GM13976 (cell line): ENCODE results near the gene NFKBIE.

Experiments used
- DNase-seq: peaks from one replicate; pipeline ENCODE4 v3.0.0; 2012; ENCODE audit warnings: low spot score
- in situ Hi-C: fragments of 300-500 bp; cut with MboI; formaldehyde crosslinking; loops from one replicate; pipeline ENCODE4 v1.12.0; 2022; ENCODE audit warnings: low sequenced_read_pairs, mixed read lengths, inconsistent platforms; ENCODE audit not compliant: unreplicated experiment
- TF ChIP-seq, protein P1 (sequence below): IDR thresholded peaks from 2 replicates; pipeline ENCODE4 v1.5.1; 2012; ENCODE audit warnings: borderline replicate concordance, mild to moderate bottlenecking; ENCODE audit not compliant: insufficient read depth; ENCODE audit errors: extremely low read depth, missing control alignments, control extremely low read depth

The NFKBIE gene

DNA sequence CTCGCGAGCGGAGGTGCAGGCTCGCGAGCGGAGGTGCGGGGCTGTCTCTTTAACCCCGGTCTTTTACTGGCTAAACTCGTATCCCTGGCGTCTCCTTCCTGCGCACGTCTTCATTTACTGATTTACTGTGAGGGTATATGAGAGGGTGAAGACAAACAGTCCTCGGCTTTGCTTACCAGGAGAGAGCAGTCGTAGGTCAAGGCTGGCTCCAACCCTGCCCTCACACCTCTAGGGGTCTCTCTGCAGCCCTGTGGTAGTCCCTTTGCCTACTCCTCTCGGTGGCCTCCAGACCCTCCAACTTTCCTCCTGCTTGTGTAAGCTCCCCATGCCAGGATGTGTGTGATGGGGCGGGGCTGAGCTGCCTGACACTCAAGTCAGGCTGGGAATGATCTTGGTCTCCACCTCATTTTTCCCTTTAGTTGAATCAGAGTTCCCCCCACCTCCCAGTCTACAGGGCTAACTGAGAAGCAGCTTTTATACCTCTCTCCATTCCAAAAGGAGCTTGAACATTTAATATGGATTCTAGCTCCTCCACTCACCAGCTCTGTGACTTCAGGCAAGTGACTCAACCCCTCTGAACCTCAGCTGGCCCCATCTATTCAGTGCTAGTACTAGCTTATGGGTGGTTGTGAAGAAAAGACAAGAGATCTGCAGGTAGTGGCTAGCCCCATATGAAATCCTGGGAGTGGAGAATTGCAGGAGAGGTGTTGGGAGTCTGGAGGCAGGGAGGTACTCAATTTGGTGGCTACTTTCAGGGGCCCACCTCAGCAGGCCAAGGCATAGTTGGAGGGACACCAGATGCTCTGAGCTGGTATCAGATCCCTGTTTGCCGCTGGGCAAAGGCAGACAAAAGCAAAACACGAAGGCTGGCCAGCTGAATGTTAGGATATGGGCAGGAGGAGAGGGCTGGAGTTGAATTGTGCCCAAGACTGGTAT lies 41.1 kb downstream of the NFKBIE start:
- DNase-seq, result peak; percentile 16
- in situ Hi-C loops, result no loop called here
- TF ChIP-seq, protein P1, sequence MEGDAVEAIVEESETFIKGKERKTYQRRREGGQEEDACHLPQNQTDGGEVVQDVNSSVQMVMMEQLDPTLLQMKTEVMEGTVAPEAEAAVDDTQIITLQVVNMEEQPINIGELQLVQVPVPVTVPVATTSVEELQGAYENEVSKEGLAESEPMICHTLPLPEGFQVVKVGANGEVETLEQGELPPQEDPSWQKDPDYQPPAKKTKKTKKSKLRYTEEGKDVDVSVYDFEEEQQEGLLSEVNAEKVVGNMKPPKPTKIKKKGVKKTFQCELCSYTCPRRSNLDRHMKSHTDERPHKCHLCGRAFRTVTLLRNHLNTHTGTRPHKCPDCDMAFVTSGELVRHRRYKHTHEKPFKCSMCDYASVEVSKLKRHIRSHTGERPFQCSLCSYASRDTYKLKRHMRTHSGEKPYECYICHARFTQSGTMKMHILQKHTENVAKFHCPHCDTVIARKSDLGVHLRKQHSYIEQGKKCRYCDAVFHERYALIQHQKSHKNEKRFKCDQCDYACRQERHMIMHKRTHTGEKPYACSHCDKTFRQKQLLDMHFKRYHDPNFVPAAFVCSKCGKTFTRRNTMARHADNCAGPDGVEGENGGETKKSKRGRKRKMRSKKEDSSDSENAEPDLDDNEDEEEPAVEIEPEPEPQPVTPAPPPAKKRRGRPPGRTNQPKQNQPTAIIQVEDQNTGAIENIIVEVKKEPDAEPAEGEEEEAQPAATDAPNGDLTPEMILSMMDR, result no peak

DNA sequence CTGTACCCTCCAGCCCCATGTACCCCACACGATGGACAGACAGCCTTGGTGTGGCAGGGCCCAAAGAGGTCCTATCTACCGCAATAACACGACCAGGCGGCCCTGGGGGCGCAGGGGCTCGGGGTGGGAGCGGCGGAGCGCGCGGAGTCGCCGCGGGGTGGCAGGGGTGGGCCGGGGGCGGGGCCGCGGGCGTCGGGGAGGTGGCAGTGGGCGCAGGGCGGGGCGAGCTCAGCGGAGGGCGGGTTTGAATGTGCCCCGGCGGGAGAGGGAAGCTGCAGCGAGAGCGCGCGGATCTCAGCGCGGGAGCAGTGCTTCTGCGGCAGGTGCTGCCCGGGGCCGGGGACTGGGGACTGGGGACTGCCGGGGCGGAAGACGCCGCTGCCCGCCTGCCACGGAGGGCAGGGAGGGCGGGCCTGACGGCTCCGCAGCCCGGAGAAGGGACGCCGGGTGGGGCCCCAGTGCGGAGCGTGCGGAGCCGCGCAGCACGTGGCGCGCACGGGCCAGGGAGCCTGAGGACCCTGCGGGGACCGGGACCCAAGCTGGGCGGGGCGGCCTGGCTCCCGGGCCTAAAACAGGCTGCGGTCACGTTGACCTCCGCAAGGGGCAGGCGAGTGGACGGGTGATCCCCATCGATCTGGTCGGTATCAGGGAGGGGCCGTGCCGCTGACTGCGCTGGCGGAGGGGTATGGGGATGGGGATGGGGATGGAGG lies 41.9 kb downstream of the NFKBIE start, which contains the start of gene SLC29A1:
SLC29A1 (plus strand) TSS at position 277 of the 710 bp plus-strand sequence. CDS start 3,719 bp downstream, outside the sequence.
- peak; percentile 94 for DNase-seq
- TF ChIP-seq, protein P1, result no peak
- in situ Hi-C loops, result no loop called here

DNA sequence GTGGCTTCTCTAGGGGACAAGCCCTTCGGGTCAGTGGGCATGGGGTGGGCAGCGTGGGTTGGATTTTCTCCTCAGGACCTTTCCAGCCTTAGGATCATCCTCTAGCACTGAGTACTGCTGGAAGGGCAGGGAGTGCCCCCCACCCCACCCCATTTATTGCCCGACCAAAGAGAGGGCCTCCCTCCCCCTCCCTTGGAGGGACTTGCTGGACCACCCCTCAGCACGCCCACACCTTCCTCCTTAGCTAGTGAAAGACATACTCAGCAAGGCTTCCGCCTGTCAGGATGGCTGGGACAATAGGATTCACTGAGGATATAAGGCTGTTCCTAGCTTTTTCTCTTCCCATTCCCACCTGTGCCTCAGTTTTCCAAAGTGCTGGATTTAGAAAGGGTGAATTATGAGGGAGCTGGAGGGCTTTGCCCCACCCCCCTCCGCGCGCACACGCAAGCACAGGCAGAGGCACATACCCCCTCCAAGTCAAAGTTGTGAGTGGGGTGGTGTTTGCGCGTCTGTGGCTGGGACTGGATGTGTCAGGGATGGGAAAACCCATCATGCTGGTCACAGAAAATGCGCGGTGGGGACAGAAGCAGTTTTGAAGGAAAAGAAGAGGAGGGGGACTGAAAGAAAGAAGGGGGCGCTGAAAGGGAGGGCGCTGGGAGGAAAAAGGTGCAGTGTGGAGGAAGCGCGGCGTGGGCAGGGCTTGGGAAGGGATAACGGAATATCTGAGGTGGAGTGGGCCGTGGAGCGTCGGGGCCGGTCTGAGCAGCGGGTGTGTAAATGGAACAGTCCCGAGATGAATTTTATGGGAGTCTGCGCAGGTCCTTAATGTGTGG lies 42.6 kb downstream of the NFKBIE start:
- peak; percentile 14 for DNase-seq
- TF ChIP-seq, protein P1, result no peak
- in situ Hi-C loops, result no loop called here

DNA sequence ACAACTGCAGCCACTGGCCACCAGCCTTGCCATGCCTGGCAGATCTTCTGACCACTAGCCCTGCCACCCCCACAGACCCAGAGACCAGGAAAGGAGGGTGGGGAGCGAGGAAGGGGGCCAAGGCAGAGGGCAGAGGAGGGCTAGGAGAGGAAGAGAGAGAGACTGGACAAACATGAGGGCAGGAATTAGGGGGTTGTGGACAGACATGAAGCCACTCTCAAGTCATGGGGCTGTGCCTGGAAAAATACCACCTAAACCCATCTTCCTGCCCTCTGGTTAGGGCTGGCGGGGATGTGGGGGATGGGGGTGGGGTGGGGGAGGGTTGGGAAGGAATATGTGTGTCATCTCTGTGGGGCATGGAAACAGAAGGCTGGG lies 43.4 kb downstream of the NFKBIE start:
- peak; percentile 11 for DNase-seq
- TF ChIP-seq, protein P1, result no peak
- in situ Hi-C loops, result no loop called here

DNA sequence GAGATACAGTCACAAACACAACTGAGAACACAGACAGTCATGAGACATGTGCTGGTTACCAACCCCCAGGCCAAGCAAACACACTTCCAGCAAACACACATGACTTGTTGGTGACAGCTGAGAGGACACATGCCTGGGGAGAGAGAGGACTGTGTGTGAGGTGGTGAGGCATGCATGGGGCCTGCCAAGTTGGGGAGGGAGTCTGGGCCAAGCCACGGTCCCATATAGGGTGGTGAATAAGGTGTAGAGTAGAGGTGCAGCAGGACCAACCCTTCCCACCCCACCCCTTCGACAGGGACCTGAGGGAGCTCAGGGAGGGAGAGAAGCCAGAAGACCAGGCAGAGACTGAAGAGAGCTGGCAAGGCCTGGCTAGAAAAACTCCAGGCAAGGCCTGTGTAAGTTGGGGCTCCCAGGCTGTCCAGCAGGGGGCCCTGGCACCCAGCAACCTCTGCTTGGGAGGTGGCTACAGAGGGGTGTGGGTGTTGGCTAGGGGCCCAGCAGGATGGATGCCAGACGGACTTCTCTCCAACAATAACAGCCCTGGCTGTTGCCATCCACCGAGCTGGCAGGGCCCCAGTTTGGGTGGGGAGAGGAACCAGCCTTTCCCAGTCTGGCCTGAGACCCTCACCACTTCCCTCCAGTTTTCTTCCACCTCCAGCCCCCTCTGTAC lies 43.9 kb downstream of the NFKBIE start:
- in situ Hi-C loops, result no loop called here
- peak; percentile 85 for DNase-seq
- TF ChIP-seq, protein P1, result peak; percentile 92
